GM06990 (cell line): ENCODE results near the gene PIAS3.

Experiments
- DNase-seq: peaks from one replicate; pipeline ENCODE4 v3.0.0-alpha.2; 2011; ENCODE audit not compliant: insufficient read length; ENCODE audit errors: extremely low read depth
- H3K27me3 ChIP-seq: replicated peaks from 2 replicates; pipeline ENCODE4 v1.6.0; 2011; ENCODE audit warnings: low read length; ENCODE audit not compliant: control insufficient read depth, insufficient read depth
- H3K36me3 ChIP-seq: 2 replicates; pipeline ENCODE4 v1.5.1; 2011; ENCODE audit warnings: low read length; ENCODE audit not compliant: control insufficient read depth, insufficient read depth
- H3K4me3 ChIP-seq: replicated peaks from 2 replicates; pipeline ENCODE4 v1.5.1; 2011; ENCODE audit warnings: low read depth, mild to moderate bottlenecking, control low read depth, low read length
- TF ChIP-seq, protein P1 (sequence below): IDR thresholded peaks from 2 replicates; pipeline ENCODE4 v1.5.1; 2011; ENCODE audit warnings: low read length, control low read depth, mild to moderate bottlenecking, inconsistent platforms; ENCODE audit not compliant: insufficient read depth, poor library complexity, severe bottlenecking

Gene PIAS3

GRCh38 chr1:145871994-145872924 is 13.4 kb upstream of the PIAS3 start:
- Histone ChIP-seq H3K36me3 (no peaks in the 10 kb centered on the region), H3K4me3 (peak overlapping the region; percentile 39), H3K27me3 (no peaks in the 10 kb centered on the region; the same call in none of the 2 replicates)
- DNase-seq = peak; percentile 26
- TF ChIP-seq, protein P1, sequence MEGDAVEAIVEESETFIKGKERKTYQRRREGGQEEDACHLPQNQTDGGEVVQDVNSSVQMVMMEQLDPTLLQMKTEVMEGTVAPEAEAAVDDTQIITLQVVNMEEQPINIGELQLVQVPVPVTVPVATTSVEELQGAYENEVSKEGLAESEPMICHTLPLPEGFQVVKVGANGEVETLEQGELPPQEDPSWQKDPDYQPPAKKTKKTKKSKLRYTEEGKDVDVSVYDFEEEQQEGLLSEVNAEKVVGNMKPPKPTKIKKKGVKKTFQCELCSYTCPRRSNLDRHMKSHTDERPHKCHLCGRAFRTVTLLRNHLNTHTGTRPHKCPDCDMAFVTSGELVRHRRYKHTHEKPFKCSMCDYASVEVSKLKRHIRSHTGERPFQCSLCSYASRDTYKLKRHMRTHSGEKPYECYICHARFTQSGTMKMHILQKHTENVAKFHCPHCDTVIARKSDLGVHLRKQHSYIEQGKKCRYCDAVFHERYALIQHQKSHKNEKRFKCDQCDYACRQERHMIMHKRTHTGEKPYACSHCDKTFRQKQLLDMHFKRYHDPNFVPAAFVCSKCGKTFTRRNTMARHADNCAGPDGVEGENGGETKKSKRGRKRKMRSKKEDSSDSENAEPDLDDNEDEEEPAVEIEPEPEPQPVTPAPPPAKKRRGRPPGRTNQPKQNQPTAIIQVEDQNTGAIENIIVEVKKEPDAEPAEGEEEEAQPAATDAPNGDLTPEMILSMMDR = no peak

- no peak for DNase-seq
- H3K36me3 ChIP-seq = no peaks in the 10 kb centered on the region
- TF ChIP-seq, protein P1 = no peak
- no peaks in the 10 kb centered on the region; the same call in none of the 2 replicates for H3K27me3 ChIP-seq
- no peak overlapping the region for H3K4me3 ChIP-seq
Observed at GRCh38 chr1:145868232-145868631, 9.4 kb upstream of the PIAS3 start.

DNA sequence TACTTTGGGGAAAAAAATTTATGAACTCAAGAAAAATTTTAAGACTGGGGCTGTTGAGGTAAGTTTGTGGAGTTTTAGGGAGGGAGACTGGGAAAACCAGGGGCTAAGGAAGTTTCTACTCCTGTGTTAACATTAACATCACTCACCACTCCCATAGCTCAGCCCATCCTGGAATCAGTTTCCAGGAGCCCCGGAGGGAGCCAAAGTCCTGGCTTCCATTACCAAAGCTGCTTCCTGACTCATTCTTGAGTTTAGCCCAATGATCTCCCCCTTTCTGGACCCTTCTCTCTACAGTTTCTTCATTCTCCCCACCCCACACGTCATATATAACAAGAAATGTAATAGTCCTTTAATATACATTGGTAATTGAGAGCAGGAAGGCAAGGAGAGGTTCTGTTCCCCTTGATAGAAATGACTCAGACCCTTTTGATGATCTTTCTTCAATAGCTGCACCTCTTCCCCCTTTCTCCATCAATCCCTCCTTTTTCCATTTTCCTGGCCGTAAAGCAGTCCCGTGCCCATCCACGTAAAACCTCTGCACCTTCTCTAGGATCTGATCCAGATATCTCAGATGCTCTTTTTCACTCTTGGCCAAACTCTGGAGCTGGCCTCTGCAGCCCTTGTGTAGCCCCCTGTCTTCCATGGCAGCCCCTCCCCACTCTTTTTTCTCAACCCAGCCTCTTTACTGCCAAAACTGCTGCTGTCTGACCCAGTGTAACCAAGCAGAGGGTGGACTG is 4.6 kb upstream of the PIAS3 start:
- H3K4me3 ChIP-seq = no peak overlapping the region
- no peaks in the 10 kb centered on the region for H3K27me3 ChIP-seq
- TF ChIP-seq, protein P1 = no peak
- no peak for DNase-seq
- H3K36me3 ChIP-seq = no peaks in the 10 kb centered on the region

DNA sequence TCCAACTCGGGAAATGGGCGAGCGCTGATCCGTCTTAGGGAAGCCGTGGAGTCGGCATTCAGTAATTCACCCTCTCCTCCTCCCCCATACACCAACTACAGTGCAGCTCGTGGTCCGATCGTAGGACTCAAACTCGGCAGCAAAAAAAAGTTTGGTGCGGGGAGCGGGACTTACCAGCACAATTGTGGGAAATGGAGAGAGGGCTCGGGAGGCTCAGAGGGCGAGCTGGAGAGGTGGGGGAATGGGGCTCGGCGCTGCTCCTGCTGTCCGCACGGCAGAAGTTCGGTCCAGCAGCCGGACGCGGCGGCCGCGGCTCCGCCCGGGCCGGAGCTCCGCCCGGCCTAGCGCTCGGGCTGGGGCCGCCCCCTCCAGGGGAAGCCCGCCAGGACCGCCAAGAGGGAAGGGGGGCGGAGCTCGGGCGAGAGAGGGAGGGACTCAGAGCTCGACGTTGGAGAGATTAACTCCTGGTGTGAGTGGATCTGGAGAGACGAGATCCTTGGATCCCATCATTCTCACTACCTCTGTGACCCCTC is 676 bp upstream of the PIAS3 start:
- DNase-seq = peak; percentile 87
- H3K36me3 ChIP-seq = peaks cover 1% of the 10 kb centered on the region
- TF ChIP-seq, protein P1 = no peak
- no peaks in the 10 kb centered on the region for H3K27me3 ChIP-seq
- H3K4me3 ChIP-seq = peak overlapping the region; percentile 90

- H3K27me3 ChIP-seq = no peaks in the 10 kb centered on the region
- TF ChIP-seq, protein P1 = no peak
- H3K36me3 ChIP-seq = peaks cover 5% of the 10 kb centered on the region
- DNase-seq = no peak
- peak overlapping the region; percentile 90 for H3K4me3 ChIP-seq
Observed at GRCh38 chr1:145858238-145858900, 512 bp downstream of the PIAS3 start.
